ENCODE data around the gene CCDC200. TPM values are rescaled to one million over a fixed set of nuclear protein-coding genes. Genes with fewer than 3 reads are reported as not detected.

Gene CCDC200
- total RNA-seq, 1 experiment from 2014 or later: not detected

DNA sequence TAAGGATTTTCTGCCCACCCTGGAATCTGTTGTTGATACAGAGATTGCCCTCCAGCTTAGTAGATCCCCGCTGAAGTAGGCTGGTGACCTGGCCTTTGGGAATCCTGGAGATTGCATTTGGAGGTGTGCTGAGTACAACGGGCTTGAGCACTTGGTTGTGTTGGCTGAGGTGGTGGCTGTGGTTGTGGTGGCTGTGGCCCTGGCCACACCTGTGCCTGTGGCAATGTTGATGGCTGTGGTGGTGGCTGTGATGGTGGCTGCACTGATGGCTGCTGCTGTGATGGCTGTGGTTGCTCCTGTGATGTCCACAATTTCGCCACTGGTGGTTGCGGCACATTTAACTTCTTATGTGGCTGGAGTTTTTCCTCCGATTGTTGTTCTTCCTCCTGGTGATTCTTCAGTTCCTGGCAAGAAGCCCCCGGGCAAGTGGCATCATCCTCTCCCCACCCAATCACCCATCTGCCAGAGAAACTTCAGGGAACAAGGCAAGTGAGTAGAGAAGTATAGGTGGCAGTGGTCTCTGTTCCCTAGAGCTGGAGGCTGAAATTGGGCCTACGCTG lies 4.2 kb downstream of the CCDC200 start:
- TF ChIP-seq CBX3 (IDR thresholded peaks at IDR 0.05; ENCODE audit: low read depth) (no peak), YY1 (IDR thresholded peaks at IDR 0.05; ENCODE audit: extremely low read depth, insufficient replicate concordance, low read depth, low read length) (no peak), POLR2A (IDR thresholded peaks at IDR 0.05; ENCODE audit: borderline replicate concordance, extremely low read depth, insufficient read depth, insufficient read length) (no peak), EZH2 (IDR thresholded peaks at IDR 0.05) (no peak), CTCF (IDR thresholded peaks at IDR 0.05 in 2 of 3, conservative IDR thresholded peaks at IDR 0.05 in 1 of 3; ENCODE audit: borderline replicate concordance in 1 of 3, insufficient read depth in 1 of 3, low read depth in 2 of 3, low read length in 2 of 3) (no peak), FOSL1 (IDR thresholded peaks at IDR 0.05; ENCODE audit: low read depth) (no peak), ZNF274 (IDR thresholded peaks at IDR 0.05; ENCODE audit: low read depth, low read length) (no peak), ELF1 (IDR thresholded peaks at IDR 0.05; ENCODE audit: borderline replicate concordance, low read depth) (no peak), SRF (IDR thresholded peaks at IDR 0.05; ENCODE audit: low read depth) (no peak)
- TF ChIP-seq, protein P1, sequence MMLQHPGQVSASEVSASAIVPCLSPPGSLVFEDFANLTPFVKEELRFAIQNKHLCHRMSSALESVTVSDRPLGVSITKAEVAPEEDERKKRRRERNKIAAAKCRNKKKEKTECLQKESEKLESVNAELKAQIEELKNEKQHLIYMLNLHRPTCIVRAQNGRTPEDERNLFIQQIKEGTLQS (IDR thresholded peaks at IDR 0.05): no peak
- TF ChIP-seq, protein P2, sequence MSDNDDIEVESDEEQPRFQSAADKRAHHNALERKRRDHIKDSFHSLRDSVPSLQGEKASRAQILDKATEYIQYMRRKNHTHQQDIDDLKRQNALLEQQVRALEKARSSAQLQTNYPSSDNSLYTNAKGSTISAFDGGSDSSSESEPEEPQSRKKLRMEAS (IDR thresholded peaks at IDR 0.05): no peak
- Histone ChIP-seq H3K79me2 (ENCODE audit: insufficient read depth, low read length) (no peaks in the 10 kb centered on the region), H3K9ac (ENCODE audit: low read length) (no peak overlapping the region), H3K36me3 (ENCODE audit: control insufficient read depth in 1 of 2, insufficient read depth in 2 of 2, low read length in 2 of 2) (no peaks in the 10 kb centered on the region), H4K20me1 (ENCODE audit: insufficient read depth) (no peaks in the 10 kb centered on the region), H3K27me3 (ENCODE audit: insufficient read depth, low read length) (no peaks in the 10 kb centered on the region), H3K27ac (ENCODE audit: low read depth, low read length) (no peak overlapping the region), H3K4me1 (ENCODE audit: control insufficient read depth in 1 of 2, insufficient read depth in 2 of 2, low read length in 2 of 2) (no peaks in the 10 kb centered on the region), H3K9me2 (ENCODE audit: insufficient read depth) (no peaks in the 10 kb centered on the region), H3K9me3 (ENCODE audit: control insufficient read depth in 1 of 2, insufficient read depth in 1 of 2, low read depth in 1 of 2, low read length in 2 of 2) (no peaks in the 10 kb centered on the region), H3K4me2 (ENCODE audit: low read length) (no peak overlapping the region), H2AFZ (ENCODE audit: low read depth, low read length, poor library complexity, severe bottlenecking) (no peak overlapping the region), H3K4me3 (replicated peaks in 1 of 2; ENCODE audit: low read depth in 1 of 2, low read length in 2 of 2) (no peak overlapping the region)
- no peak for ATAC-seq
- CTCF ChIA-PET: no interaction called here
- RAD21 ChIA-PET (ENCODE audit: low non-redundant PET in 1 of 2, low total read pairs in 2 of 2, uncharacterized antibody in 2 of 2, unreplicated experiment in 2 of 2): no interaction called here
- POLR2A ChIA-PET: interaction anchor here (1.1 kb wide), 1 partner anchor 91 kb away, joined by 4 read pairs; no protein-coding TSS in a partner anchor
- BruUV-seq (replicated peaks): no TSS peak
- intact Hi-C loops (cut with micrococcal nuclease): no loop called here
- no peak for DNase-seq (ENCODE audit: low read depth, low spot score)
